CD4-positive, alpha-beta T cell treated with Interleukin-6 for 4 hours (primary cell): ENCODE measurements around the gene UBN1.
"Not testable (repeated sequence)": the region's sequence is repeated elsewhere in the genome, so short reads cannot be mapped to it uniquely, and the experiment has no call there.

ENCODE experiments used
- DNase-seq: peaks from one replicate; pipeline ENCODE4 v3.0.0-alpha.2; 2020; ENCODE audit warnings: mixed read lengths

Gene UBN1

GRCh38 chr16:4884972-4885874 is 37.9 kb downstream of the UBN1 start:
- no peak for DNase-seq

GRCh38 chr16:4886151-4886550 is 38.9 kb downstream of the UBN1 start:
- DNase-seq: no peak

GRCh38 chr16:4888428-4889135 is 41.3 kb downstream of the UBN1 start:
- no peak for DNase-seq

GRCh38 chr16:4890026-4890425 is 42.7 kb downstream of the UBN1 start:
- DNase-seq: no peak

- no peak for DNase-seq
Measured at GRCh38 chr16:4890686-4891085, 43.4 kb downstream of the UBN1 start.

- no peak for DNase-seq
Measured at GRCh38 chr16:4891097-4891885, 44.0 kb downstream of the UBN1 start.

- no peak for DNase-seq
Measured at GRCh38 chr16:4891886-4892216, 44.6 kb downstream of the UBN1 start.

GRCh38 chr16:4892361-4893102 is 45.3 kb downstream of the UBN1 start:
- DNase-seq: no peak

GRCh38 chr16:4893103-4893862 is 46.0 kb downstream of the UBN1 start:
- DNase-seq: no peak

- DNase-seq: no peak
Measured at GRCh38 chr16:4894276-4895150, 47.2 kb downstream of the UBN1 start.

GRCh38 chr16:4895366-4895765 is 48.1 kb downstream of the UBN1 start:
- DNase-seq: no peak

GRCh38 chr16:4896761-4897160 is 49.5 kb downstream of the UBN1 start:
- not testable (repeated sequence) for DNase-seq

- no peak for DNase-seq
Measured at GRCh38 chr16:4897328-4897727, 50.0 kb downstream of the UBN1 start.

GRCh38 chr16:4898811-4899473 is 51.7 kb downstream of the UBN1 start:
- DNase-seq: no peak

- no peak for DNase-seq
Measured at GRCh38 chr16:4899474-4899846, 52.2 kb downstream of the UBN1 start.

GRCh38 chr16:4900036-4900435 is 52.8 kb downstream of the UBN1 start:
- DNase-seq: no peak

GRCh38 chr16:4900750-4901149 is 53.5 kb downstream of the UBN1 start:
- DNase-seq: no peak

- DNase-seq: no peak
Measured at GRCh38 chr16:4902038-4902437, 54.8 kb downstream of the UBN1 start.

GRCh38 chr16:4904108-4904941 is 57.0 kb downstream of the UBN1 start:
- DNase-seq: no peak
